Measurements from ENCODE around the gene LIPI.

DNA sequence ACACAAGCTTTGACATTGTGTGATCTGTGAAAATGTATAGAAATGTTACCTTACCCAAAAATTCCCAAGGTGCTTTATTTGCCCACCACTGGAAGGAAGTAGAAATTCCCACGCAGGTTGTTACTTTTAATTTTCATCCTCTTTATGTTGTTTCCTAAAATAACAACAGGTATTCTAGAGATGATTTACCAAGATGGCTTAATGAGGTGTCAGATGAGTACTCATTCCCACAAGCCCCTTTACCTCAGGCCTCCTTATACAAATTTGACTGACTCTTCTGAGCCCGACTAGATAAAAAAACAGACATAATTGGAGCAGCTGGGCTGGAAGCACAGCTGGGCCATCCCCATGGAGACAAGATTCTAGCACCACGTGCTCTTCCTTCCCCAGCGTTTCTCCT lies 114.6 kb downstream of the LIPI start:
- no peak for TF ChIP-seq ATF2 (tag by site-specific recombination; IDR thresholded peaks at IDR 0.05; ENCODE audit: low read depth)
- TF ChIP-seq, protein P1, sequence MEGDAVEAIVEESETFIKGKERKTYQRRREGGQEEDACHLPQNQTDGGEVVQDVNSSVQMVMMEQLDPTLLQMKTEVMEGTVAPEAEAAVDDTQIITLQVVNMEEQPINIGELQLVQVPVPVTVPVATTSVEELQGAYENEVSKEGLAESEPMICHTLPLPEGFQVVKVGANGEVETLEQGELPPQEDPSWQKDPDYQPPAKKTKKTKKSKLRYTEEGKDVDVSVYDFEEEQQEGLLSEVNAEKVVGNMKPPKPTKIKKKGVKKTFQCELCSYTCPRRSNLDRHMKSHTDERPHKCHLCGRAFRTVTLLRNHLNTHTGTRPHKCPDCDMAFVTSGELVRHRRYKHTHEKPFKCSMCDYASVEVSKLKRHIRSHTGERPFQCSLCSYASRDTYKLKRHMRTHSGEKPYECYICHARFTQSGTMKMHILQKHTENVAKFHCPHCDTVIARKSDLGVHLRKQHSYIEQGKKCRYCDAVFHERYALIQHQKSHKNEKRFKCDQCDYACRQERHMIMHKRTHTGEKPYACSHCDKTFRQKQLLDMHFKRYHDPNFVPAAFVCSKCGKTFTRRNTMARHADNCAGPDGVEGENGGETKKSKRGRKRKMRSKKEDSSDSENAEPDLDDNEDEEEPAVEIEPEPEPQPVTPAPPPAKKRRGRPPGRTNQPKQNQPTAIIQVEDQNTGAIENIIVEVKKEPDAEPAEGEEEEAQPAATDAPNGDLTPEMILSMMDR (tag by site-specific recombination; IDR thresholded peaks at IDR 0.05): no peak
- no peak for TF ChIP-seq ZNF324 (tag by site-specific recombination; IDR thresholded peaks at IDR 0.05)
- no peak for TF ChIP-seq SETDB1 (IDR thresholded peaks at IDR 0.05; ENCODE audit: insufficient read length, low read length)
- no peak for TF ChIP-seq ZBTB17 (tag by site-specific recombination; IDR thresholded peaks at IDR 0.05)
- TF ChIP-seq ZNF416 (tag by site-specific recombination; IDR thresholded peaks at IDR 0.05): no peak
- TF ChIP-seq ZBTB1 (tag by site-specific recombination; IDR thresholded peaks at IDR 0.05): no peak
- no peak for TF ChIP-seq YY1 (tag by site-specific recombination; IDR thresholded peaks at IDR 0.05)
- TF ChIP-seq ZNF292 (tag by site-specific recombination; IDR thresholded peaks at IDR 0.05; ENCODE audit: borderline replicate concordance, low read depth): no peak
- no peak for TF ChIP-seq ZNF530 (tag by site-specific recombination; IDR thresholded peaks at IDR 0.05; ENCODE audit: low read depth)
